ENCODE measurements around the gene TCERG1L.
A peak's percentile ranks its signal among the peaks of the same experiment; 100 is the strongest.

Gene TCERG1L

GRCh38 chr10:131075218-131075770 lies 236.2 kb downstream of the TCERG1L start:
- DNase-seq = no peak
- H3K36me3 Mint-ChIP-seq = no peaks in the 10 kb centered on the region
- no peak overlapping the region for H3K4me3 Mint-ChIP-seq
- no peaks in the 10 kb centered on the region for H3K4me1 Mint-ChIP-seq
- CTCF ChIA-PET = no interaction called here
- no peak overlapping the region for H3K27ac Mint-ChIP-seq
- H3K9me3 Mint-ChIP-seq = no peaks in the 10 kb centered on the region
- no peaks in the 10 kb centered on the region for H3K27me3 Mint-ChIP-seq

DNA sequence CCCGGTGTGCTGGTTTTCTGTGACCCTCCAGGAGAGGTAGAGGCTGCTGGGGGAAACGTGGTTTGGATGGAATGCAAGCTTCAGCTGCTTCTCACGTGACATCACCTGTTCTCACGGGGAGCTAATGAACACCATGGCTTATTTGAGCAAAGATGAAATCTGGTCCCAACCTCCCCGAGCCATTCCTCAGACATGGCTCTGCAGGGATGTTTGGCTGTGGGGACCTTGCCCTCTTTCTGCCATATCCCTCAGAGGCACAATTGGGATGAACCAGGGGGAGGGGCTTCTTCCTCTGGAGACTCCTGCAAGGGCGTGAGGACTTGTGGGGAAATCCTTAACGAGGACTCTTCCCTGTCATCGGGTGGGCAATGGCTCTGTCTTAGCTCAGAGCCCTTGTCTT lies 236.8 kb downstream of the TCERG1L start:
- Mint-ChIP-seq H3K27ac (no peak overlapping the region), H3K27me3 (no peaks in the 10 kb centered on the region)
- CTCF ChIA-PET = no interaction called here

GRCh38 chr10:131073469-131074035 lies 238.0 kb downstream of the TCERG1L start:
- Mint-ChIP-seq H3K27ac (no peak overlapping the region), H3K4me1 (no peaks in the 10 kb centered on the region), H3K9me3 (no peaks in the 10 kb centered on the region), H3K27me3 (no peaks in the 10 kb centered on the region), H3K36me3 (no peaks in the 10 kb centered on the region), H3K4me3 (no peak overlapping the region)
- CTCF ChIA-PET = no interaction called here
- DNase-seq = no peak

More for the DNA sequence above, 236.8 kb downstream of the TCERG1L start:
- Mint-ChIP-seq H3K36me3 (no peaks in the 10 kb centered on the region), H3K4me3 (no peak overlapping the region), H3K9me3 (no peaks in the 10 kb centered on the region), H3K4me1 (no peaks in the 10 kb centered on the region)
- no peak for DNase-seq

DNA sequence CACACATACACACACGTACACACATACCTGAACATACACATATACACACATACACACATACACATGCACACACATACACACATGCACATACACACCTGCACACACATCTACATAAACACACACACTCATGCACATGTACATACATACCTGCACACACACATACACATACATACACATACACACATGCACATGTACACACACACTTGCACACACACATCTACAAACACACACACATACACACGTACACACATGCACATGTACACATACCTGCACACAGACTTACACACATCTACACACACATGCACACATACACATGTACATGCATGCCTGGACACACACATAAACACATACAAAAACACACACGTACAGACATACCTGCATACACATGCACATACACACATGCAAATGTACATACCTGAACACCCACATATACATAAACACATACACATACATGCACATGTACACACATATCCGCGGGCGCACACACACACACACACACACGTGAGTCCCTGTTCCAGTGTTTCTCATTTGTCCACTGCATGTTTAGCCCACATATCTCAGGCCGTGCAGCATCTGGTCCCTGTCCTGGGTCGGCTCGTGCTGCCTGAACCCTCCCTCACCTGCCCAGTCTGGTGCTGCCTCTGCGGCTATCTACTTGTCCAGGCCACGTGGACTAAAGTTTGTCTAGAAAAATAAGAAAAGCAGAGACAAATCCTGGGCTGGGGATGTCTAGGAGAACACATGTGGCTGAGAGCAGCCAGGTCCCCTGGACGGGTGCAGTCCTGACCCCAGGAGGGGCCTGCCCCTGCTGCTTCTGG lies 238.7 kb downstream of the TCERG1L start:
- CTCF ChIA-PET = no interaction called here
- Mint-ChIP-seq H3K27me3 (peaks cover 3% of the 10 kb centered on the region), H3K4me3 (no peak overlapping the region), H3K36me3 (no peaks in the 10 kb centered on the region), H3K4me1 (no peaks in the 10 kb centered on the region), H3K27ac (no peak overlapping the region), H3K9me3 (no peaks in the 10 kb centered on the region)
- DNase-seq = no peak

- no peaks in the 10 kb centered on the region for H3K9me3 Mint-ChIP-seq
- peaks cover 3% of the 10 kb centered on the region for H3K27me3 Mint-ChIP-seq
- no peak overlapping the region for H3K27ac Mint-ChIP-seq
- DNase-seq = no peak
- no peaks in the 10 kb centered on the region for H3K36me3 Mint-ChIP-seq
- H3K4me3 Mint-ChIP-seq = no peak overlapping the region
- H3K4me1 Mint-ChIP-seq = no peaks in the 10 kb centered on the region
- CTCF ChIA-PET = no interaction called here
These were observed 239.8 kb downstream of the TCERG1L start for GRCh38 chr10:131071721-131072120.

DNA sequence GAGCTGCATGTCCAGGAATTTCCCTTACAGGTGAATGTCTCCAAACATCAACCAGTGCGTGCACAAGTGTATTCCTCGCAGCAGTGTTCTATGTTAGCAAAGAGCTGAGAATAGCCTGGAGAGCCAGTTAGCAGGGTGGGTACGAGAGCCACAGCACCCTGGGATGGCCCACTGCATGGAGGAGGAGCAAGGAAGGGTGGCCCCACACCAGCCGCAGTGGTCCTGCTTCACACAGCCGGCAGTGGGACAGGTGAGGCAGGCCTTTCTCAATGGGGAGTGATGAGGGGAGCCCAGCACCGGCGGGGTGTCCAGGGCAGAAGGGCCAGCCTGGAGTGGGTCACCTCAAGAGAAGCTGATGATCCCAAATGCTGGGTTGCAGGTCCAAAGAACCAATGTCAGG lies 240.7 kb downstream of the TCERG1L start:
- Mint-ChIP-seq H3K27ac (no peak overlapping the region), H3K9me3 (no peaks in the 10 kb centered on the region), H3K4me3 (no peak overlapping the region), H3K36me3 (no peaks in the 10 kb centered on the region), H3K27me3 (peaks cover 3% of the 10 kb centered on the region), H3K4me1 (no peaks in the 10 kb centered on the region)
- CTCF ChIA-PET = no interaction called here
- no peak for DNase-seq

GRCh38 chr10:131068760-131069159 lies 242.8 kb downstream of the TCERG1L start:
- no peaks in the 10 kb centered on the region for H3K9me3 Mint-ChIP-seq
- no peaks in the 10 kb centered on the region for H3K36me3 Mint-ChIP-seq
- no peak overlapping the region for H3K4me3 Mint-ChIP-seq
- no peaks in the 10 kb centered on the region for H3K4me1 Mint-ChIP-seq
- no peak for DNase-seq
- H3K27me3 Mint-ChIP-seq = peaks cover 3% of the 10 kb centered on the region
- H3K27ac Mint-ChIP-seq = no peak overlapping the region
- CTCF ChIA-PET = no interaction called here

- H3K9me3 Mint-ChIP-seq = no peaks in the 10 kb centered on the region
- H3K27ac Mint-ChIP-seq = no peak overlapping the region
- peaks cover 3% of the 10 kb centered on the region for H3K27me3 Mint-ChIP-seq
- H3K36me3 Mint-ChIP-seq = no peaks in the 10 kb centered on the region
- CTCF ChIA-PET = no interaction called here
- H3K4me3 Mint-ChIP-seq = no peak overlapping the region
- no peak for DNase-seq
- no peaks in the 10 kb centered on the region for H3K4me1 Mint-ChIP-seq
These were observed 243.2 kb downstream of the TCERG1L start for GRCh38 chr10:131068311-131068710.

GRCh38 chr10:131067690-131068089 lies 243.8 kb downstream of the TCERG1L start:
- Mint-ChIP-seq H3K36me3 (no peaks in the 10 kb centered on the region), H3K27ac (no peak overlapping the region), H3K4me3 (no peak overlapping the region), H3K27me3 (peaks cover 3% of the 10 kb centered on the region), H3K9me3 (no peaks in the 10 kb centered on the region), H3K4me1 (no peaks in the 10 kb centered on the region)
- CTCF ChIA-PET = no interaction called here
- DNase-seq = no peak

GRCh38 chr10:131065673-131066305 lies 245.7 kb downstream of the TCERG1L start:
- DNase-seq = no peak
- Mint-ChIP-seq H3K36me3 (no peaks in the 10 kb centered on the region), H3K4me3 (no peak overlapping the region), H3K27ac (no peak overlapping the region), H3K4me1 (no peaks in the 10 kb centered on the region), H3K27me3 (peaks cover 3% of the 10 kb centered on the region), H3K9me3 (no peaks in the 10 kb centered on the region)
- CTCF ChIA-PET = no interaction called here

GRCh38 chr10:131063311-131063710 lies 248.2 kb downstream of the TCERG1L start:
- CTCF ChIA-PET = no interaction called here
- Mint-ChIP-seq H3K36me3 (no peaks in the 10 kb centered on the region), H3K4me3 (no peak overlapping the region), H3K4me1 (no peaks in the 10 kb centered on the region), H3K27me3 (peaks cover 3% of the 10 kb centered on the region), H3K27ac (no peak overlapping the region), H3K9me3 (no peaks in the 10 kb centered on the region)
- DNase-seq = no peak

DNA sequence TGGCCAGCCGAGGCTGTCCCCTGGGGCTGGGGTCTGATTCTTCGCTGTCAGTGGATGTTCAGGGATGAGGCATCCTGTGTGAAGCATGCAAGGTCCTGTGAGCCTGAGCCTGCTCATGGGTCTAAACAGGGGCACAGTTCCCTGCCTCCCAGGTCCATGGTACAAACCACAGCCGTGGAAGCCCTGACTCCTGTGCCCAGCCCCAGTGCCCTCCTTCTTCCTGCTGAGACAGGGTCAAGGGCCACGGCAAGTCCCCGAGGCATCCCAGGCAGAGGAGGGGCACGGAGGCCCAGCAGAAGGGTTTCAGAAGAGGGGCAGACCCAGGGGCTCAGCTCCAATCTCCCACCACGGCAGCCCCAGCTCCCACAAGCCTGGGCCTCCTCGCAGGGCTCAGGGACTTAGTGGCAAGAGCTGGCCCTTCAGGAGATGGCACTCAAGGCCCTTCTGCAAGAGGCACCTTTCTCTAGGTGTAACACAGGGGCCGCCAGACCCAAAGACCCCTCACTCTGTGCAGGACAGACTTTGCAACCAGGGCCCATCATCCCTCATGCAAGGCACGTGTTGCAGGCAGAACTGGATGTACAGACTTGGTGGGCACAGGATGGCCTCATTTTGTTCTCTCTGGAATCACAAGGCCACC lies 248.8 kb downstream of the TCERG1L start:
- no peaks in the 10 kb centered on the region for H3K4me1 Mint-ChIP-seq
- no peaks in the 10 kb centered on the region for H3K27me3 Mint-ChIP-seq
- H3K9me3 Mint-ChIP-seq = no peaks in the 10 kb centered on the region
- no peak for DNase-seq
- H3K4me3 Mint-ChIP-seq = no peak overlapping the region
- peak overlapping the region; percentile 19 for H3K27ac Mint-ChIP-seq
- CTCF ChIA-PET = no interaction called here
- H3K36me3 Mint-ChIP-seq = no peaks in the 10 kb centered on the region

DNA sequence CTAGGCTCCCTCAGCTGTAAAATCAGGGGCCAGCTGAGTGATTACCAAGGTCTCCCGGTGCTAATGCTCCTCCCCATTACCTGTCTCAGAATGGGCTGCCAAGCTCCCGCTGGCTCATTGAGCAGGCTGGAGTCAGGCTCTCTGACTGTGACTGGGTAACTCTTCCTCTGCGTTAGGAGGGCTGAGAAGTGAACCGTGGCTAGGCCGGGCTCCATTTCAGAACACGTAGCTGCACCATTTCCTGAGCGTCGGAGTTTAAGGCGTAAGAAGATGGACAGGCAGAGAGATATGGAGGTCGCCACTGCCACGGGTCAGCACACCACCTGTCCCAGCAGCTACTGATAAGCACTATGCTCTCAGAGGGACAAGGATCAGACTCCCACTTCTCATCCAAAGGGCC lies 250.3 kb downstream of the TCERG1L start:
- H3K9me3 Mint-ChIP-seq = no peaks in the 10 kb centered on the region
- H3K4me3 Mint-ChIP-seq = no peak overlapping the region
- no peak overlapping the region for H3K27ac Mint-ChIP-seq
- CTCF ChIA-PET = no interaction called here
- no peak for DNase-seq
- no peaks in the 10 kb centered on the region for H3K4me1 Mint-ChIP-seq
- no peaks in the 10 kb centered on the region for H3K36me3 Mint-ChIP-seq
- no peaks in the 10 kb centered on the region for H3K27me3 Mint-ChIP-seq

DNA sequence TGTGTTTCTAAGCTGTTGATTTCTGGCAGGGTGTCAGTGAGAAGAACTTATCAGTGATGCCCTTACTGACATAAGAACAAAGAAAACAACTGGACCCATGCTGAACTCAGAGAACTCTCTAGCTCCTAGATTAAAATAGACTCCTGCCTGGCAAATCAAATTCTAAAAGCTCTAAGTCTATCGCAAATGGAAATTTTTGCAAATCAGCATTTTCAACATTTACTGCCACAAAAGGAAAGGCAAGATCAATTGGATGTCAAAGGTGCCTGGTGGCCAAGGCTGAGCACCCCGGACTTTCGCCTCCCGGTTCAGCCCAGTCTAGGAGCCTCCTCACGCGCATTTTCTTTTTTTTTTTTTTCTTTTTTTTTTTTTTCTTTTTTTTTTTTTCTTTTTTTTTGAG lies 251.6 kb downstream of the TCERG1L start:
- Mint-ChIP-seq H3K27me3 (no peaks in the 10 kb centered on the region), H3K9me3 (no peaks in the 10 kb centered on the region), H3K36me3 (no peaks in the 10 kb centered on the region), H3K4me1 (no peaks in the 10 kb centered on the region), H3K4me3 (no peak overlapping the region), H3K27ac (no peak overlapping the region)
- CTCF ChIA-PET = no interaction called here
- no peak for DNase-seq

Measured in activated naive CD4-positive, alpha-beta T cell treated with anti-CD3 and anti-CD28 coated beads, Interleukin-2, amount 10 ng/mL, durations not matched to agents 7 days and 5 days (primary cell).